ENCODE measurements around the gene CMTM4.
"Not testable (repeated sequence)": the region's sequence is repeated elsewhere in the genome, so short reads cannot be mapped to it uniquely, and the experiment has no call there.

CMTM4 gene

DNA sequence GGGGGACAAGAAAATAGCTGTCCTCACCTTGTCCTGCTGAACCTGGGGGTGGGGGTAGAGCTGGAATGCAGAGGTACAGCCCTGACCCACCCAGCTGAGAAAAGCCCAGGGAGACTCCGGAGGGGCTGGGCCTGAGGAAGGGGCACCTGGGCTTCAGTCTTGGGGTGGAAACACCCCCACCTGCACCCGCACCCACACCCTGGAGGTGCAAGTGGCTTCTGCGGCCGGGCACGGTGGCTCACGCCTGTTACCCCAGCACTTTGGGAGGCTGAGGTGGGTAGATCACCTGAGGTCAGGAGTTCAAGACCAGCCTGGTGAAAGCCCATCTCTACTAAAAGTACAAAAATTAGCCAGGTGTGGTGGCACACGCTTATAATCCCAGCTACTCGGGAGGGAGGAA, 84.6 kb downstream of the CMTM4 start:
- DNase-seq = not testable (repeated sequence)

- DNase-seq = no peak
Observed at GRCh38 chr16:66610111-66610820, 86.3 kb downstream of the CMTM4 start.

GRCh38 chr16:66609139-66609510, 87.4 kb downstream of the CMTM4 start:
- no peak for DNase-seq

DNA sequence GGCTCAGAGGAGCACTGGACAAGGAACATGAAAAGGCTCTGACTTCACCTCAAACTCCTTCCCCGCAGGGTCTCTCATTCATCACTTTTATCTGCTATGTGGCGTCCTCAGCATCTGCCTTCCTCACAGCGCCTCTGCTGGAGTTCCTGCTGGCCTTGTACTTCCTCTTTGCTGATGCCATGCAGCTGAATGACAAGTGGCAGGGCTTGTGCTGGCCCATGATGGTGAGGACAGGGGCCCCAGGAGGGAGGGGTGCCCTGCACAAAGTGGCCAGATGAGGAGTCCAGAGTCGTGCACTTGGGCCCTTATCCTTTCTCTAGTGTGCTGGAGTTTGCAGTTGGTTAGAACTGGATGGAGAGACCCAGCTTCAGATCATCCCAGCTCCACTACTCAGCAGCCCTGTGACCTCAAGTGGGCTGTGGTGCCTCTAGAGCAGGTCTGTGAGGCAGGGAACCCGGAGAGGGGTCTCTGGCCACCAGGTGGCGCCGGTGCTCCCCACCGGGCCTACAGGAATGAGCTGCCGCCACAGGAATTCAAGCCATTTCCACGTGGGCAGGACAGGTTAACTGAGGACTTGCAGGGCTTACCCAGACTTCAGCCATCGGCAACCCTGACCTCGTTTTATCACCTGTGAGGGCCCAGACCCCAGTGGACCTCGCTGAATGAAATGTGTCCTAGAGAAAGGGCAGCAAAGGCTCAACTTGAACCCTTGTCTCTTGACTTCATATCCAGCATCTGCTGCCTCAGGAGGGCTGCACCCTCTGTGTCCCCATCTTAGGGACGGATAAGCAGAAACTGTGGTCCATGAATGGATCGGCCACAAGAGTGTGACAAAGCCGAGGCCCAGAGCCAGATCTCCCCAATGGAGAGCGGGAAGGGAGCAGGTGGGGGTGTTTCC, 88.1 kb downstream of the CMTM4 start:
- peak; percentile 5 for DNase-seq

DNA sequence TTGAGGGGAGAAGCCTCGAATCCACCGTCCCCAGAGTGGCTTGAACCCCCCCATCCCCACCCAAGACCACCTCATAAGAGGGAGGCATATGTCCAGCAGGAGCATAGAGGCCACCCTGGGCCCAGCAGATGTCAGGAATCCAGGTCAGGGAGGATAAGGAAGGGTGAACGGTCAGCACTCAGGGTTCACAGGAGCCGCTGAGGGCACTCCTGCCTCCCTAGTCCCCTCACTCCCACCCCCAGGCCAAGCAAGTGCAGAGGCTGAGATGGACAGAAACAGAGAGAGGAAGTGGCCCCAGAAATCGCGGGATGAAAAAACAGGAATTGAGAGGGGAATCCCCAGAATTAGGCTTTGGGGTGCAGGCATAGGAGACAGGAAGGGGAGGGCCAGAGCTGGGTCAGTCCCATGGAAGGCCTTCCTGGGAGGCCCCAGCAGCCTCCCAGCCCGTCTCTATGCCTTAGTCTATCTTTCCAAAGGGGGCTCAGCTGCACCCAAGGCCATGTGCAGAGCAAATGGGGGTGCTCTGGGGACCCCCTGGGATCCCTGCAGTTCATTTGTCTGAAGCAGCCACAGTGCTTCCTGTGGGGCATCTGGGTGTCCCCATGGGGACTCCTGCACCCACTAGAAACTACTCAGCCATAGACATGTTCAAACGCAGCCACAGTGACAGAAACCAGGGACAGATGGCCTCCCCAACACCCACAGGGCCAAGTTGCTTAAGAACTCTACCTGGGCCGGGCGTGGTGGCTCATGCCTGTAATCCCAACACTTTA, 90.4 kb downstream of the CMTM4 start:
- no peak for DNase-seq

- no peak for DNase-seq
Observed at GRCh38 chr16:66605177-66605978, 91.2 kb downstream of the CMTM4 start.

- DNase-seq = no peak
Observed at GRCh38 chr16:66604376-66605176, 92.0 kb downstream of the CMTM4 start, which contains the start of gene CMTM3. CMTM3 (plus strand) TSS chr16:66604704; CDS start chr16:66604806, 102 bp downstream.

DNA sequence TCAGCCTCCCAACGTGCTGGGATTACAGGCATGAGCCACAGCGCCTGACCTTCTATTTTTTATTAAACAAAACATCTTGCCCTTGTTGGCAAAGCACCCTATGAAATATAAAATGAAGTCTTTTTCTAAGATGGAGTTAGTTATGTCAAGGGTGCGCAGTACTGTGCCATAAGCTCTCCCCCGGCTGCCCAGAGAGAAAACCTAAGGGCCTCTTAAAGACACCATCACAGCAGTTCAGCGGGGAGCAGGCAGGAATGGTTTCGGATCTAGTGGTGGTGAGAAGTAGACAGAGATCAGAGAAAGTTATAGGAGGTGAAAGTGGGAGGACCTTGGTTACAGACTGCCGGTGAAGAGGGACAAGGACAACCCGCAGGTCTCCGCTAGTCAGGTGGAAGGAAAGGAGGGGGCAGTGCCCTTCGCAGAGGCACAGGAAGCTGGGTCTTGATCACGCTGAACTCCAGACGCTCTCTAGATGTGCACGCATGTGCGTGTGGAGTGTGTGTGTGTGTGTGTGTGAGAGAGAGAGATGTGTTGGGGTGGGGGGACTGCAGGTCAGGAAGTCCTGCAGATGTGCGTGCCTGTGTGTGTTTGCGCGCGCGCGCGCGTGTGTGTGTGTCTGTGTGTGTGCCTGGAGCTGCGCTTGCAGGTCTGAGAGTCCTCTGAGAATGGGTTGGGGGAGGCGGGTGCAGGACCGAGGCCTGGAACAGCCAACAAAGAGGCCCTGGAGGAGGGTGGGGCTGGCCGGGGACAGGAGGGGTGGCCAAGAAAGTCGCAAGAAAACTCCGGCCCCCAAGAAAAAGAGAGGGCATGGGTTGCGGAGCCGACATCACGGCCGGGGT, 92.8 kb downstream of the CMTM4 start:
- no peak for DNase-seq

- DNase-seq = no peak
Observed at GRCh38 chr16:66601471-66601870, 95.1 kb downstream of the CMTM4 start.

DNA sequence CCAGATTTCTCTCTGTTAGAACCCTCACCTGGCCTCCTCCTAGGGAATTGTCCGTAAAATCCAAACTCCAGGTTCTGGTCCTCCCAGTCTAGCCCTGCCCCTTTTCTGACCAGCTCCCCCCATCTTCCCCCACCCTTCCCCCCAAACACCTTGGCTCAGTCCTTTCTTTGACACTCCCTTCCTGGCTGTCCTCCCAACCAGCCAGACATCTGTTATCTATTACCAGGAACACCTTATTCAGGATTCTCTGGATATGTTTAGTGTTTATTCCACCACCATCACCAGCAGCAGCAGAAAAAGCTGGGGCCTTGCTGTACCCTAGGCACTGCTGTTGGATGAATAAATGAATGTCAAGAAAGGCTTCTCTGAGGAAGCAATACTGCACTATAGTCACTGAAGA, 96.1 kb downstream of the CMTM4 start:
- DNase-seq = no peak

DNA sequence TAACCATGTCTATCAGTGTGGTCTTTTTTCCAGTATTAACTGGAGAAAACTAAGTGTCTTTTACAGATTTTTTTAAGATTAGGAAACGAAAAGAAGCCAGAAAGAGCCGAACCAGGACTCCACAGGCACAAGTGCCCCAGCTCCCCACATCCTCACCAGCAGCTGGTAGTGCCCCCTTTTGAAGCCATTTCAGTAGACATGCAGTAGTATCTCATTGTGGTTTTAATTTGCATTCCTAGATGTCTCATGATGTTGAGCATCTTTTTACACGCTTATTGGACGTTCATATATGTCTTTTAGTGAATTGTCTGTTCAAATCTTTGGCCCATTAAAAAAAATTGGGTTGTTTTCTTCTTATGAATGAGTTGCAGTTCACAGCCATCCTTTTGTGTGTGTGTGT, 96.8 kb downstream of the CMTM4 start:
- no peak for DNase-seq

- DNase-seq = no peak
Observed at GRCh38 chr16:66598111-66598510, 98.4 kb downstream of the CMTM4 start.

GRCh38 chr16:66596986-66597848, 99.3 kb downstream of the CMTM4 start:
- DNase-seq = no peak

GRCh38 chr16:66596559-66596958, 100.0 kb downstream of the CMTM4 start:
- not testable (repeated sequence) for DNase-seq

DNA sequence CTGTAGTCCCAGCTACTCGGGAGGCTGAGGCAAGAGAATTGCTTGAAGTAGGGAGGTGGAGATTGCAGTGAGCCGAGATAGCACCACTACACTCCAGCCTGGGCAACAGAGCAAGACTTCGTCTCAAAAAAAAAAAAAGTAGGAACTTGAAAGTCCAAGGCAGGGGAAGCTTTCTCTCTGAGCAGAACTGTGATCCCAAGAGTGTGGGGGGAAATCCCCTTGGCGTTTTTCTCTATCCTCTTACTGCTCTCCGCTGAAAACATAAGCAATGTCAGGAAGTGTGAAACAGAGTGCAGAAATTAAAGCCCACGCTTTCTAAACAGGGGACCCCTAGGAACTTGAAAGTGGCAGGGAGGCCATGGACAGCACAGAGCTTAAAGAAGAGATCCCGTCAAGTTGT, 101.8 kb downstream of the CMTM4 start:
- no peak for DNase-seq

DNA sequence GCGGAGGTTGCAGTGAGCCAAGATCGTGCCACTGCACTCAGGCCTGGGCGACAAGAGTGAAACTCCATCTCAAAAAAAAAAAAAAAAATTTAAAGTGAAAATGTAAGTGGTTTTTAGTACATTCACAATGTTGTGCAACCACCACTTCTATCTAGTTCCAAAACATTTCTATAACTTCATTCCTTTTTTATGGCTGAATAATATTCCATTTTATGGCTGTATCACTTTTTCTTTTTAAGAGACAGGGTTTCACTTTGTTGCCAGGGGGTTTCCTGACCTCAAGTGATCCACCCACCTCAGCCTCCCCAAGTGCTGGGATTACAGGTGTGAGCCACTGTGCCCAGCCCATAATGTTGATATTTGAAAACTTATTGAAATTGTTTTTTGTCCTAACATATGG, 103.7 kb downstream of the CMTM4 start:
- no peak for DNase-seq

- no peak for DNase-seq
Observed at GRCh38 chr16:66592241-66592640, 104.3 kb downstream of the CMTM4 start.

- DNase-seq = no peak
Observed at GRCh38 chr16:66591018-66591417, 105.5 kb downstream of the CMTM4 start.

DNA sequence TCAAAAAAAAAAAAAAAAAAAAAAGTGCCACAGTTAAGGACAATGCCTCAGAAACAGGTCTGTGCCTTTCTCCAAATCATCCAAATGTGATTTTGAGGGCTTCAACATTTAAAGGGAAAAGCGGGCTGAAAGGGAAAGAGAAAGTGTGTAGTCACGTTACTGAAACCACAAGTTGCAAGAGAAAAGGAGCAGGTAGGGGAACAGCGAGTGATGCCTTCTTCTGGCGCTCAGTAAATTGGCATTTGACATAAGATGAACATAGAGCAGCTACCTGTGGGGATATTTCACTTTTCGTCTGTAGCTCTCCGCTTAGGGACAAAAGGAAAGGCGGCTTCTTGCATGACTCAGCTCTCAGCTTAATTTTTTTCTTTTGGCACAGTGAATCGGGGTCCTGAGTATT, 106.2 kb downstream of the CMTM4 start:
- no peak for DNase-seq
